Parathyroid adenoma (tissue), 2 donors: ENCODE data around the gene DUSP8.

Experiments
- H2AFZ ChIP-seq: fragments of 300-600 bp; sonication (generic); one replicate; pipeline ENCODE4 v1.7.0; 2017; ENCODE audit warnings: antibody characterized with exemption, mild to moderate bottlenecking
- H3K27ac ChIP-seq: fragments of 300-600 bp; sonication (generic); one replicate; pipeline ENCODE4 v1.7.0; 2017
- H3K27me3 ChIP-seq: fragments of 300-600 bp; sonication (generic); one replicate; pipeline ENCODE4 v1.7.0; 2017; ENCODE audit warnings: low read length; ENCODE audit not compliant: control insufficient read depth, insufficient read depth
- H3K36me3 ChIP-seq: fragments of 300-600 bp; sonication (generic); one replicate; pipeline ENCODE4 v1.7.0; 2017; ENCODE audit warnings: low read length; ENCODE audit not compliant: control insufficient read depth, insufficient read depth
- H3K4me1 ChIP-seq: fragments of 300-600 bp; sonication (generic); one replicate; pipeline ENCODE4 v1.7.0; 2017; ENCODE audit warnings: control low read depth
- H3K4me2 ChIP-seq: fragments of 300-600 bp; sonication (generic); one replicate; pipeline ENCODE4 v1.7.0; 2017; ENCODE audit warnings: low read length
- H3K4me3 ChIP-seq: fragments of 300-600 bp; sonication (generic); one replicate; pipeline ENCODE4 v1.7.0; 2017; ENCODE audit warnings: low read depth, low read length
- H3K79me2 ChIP-seq: fragments of 300-600 bp; sonication (generic); one replicate; pipeline ENCODE4 v1.7.0; 2017; ENCODE audit warnings: control low read depth
- H3K9ac ChIP-seq: fragments of 300-600 bp; sonication (generic); one replicate; pipeline ENCODE4 v1.7.0; 2017; ENCODE audit warnings: mild to moderate bottlenecking
- H3K9me3 ChIP-seq: fragments of 300-600 bp; sonication (generic); one replicate; pipeline ENCODE4 v1.7.0; 2017; ENCODE audit warnings: low read length; ENCODE audit not compliant: control insufficient read depth
- TF ChIP-seq, protein P1 (sequence below): fragments of 300-600 bp; sonication (generic); IDR thresholded peaks from one replicate; pipeline ENCODE4 v1.7.0; 2017; ENCODE audit warnings: antibody characterized with exemption, mild to moderate bottlenecking
- donor health status: primary hyperparathyroidism.

The DUSP8 gene

DNA sequence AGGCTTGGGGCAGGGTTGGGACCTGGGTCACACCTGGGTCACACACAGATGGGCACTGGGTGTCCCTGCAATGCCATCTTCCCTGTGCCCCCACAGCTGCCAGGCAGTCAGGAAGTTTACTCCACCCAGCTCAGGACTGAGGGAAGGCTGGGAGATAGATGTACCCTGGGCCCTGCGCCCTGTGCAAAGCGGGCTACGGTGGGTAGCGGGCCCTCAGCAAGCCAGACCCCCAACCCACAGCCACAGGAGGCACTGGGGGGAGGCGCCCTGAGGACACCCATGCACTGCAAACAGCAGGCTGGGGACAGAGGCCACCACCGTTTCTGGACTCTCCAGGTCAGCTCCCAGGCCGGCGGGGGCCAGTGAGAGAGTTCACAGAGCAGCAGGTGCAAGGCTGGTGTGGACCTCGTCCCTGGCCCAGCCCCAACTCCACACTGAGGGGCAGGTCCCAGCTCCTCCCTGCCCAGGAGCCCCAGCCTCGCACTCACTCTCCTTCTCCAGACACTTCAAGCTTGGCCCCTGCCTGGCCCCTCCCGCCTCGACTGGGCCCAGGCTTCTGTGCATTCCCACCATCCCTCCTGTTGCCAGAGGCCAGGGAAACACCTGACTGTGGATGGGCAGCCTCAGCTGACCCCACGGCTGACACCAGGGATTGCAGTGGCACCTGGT is 4.9 kb downstream of the DUSP8 start:
- Histone ChIP-seq H3K4me2 (no peak overlapping the region), H3K4me1 (no peaks in the 10 kb centered on the region), H3K79me2 (no peaks in the 10 kb centered on the region), H3K9ac (no peak overlapping the region), H3K27me3 (no peaks in the 10 kb centered on the region), H3K4me3 (no peak overlapping the region), H3K27ac (no peak overlapping the region), H2AFZ (no peak overlapping the region), H3K9me3 (no peaks in the 10 kb centered on the region), H3K36me3 (no peaks in the 10 kb centered on the region)
- TF ChIP-seq, protein P1, sequence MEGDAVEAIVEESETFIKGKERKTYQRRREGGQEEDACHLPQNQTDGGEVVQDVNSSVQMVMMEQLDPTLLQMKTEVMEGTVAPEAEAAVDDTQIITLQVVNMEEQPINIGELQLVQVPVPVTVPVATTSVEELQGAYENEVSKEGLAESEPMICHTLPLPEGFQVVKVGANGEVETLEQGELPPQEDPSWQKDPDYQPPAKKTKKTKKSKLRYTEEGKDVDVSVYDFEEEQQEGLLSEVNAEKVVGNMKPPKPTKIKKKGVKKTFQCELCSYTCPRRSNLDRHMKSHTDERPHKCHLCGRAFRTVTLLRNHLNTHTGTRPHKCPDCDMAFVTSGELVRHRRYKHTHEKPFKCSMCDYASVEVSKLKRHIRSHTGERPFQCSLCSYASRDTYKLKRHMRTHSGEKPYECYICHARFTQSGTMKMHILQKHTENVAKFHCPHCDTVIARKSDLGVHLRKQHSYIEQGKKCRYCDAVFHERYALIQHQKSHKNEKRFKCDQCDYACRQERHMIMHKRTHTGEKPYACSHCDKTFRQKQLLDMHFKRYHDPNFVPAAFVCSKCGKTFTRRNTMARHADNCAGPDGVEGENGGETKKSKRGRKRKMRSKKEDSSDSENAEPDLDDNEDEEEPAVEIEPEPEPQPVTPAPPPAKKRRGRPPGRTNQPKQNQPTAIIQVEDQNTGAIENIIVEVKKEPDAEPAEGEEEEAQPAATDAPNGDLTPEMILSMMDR = no peak

DNA sequence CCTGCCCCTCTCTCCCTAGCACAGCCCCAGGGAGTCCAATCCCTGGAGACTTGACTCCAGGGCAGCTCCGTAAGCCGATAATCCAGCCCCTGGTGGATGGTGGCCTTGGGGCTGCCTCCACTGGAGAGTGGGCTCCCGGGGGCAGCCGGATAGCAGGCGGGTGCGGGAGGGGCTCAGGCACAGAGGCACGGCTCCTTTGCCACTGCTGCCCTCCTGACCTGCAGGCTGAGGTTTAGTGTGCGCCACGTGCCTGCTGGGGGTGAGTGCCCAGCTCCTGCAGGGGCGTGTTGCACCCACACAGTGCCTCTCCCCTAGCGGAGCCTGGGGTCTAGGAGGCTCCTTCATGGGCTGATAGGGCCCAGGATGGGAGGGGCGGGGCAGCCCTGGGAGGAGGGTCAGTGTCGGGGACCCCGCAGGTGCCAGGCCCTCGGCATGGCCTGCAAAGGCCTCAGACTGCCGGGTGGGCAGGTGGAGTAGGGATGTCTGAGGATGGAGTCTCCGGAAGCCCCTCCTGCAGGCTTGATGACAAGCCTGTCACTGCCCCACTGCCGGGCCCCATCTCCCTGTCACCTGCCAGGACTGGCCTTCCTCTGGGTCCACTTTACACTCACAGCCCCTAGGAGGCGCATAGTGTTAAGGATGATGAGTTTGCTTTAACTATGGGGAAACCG is 5.6 kb downstream of the DUSP8 start:
- Histone ChIP-seq H3K27ac (no peak overlapping the region), H3K79me2 (no peaks in the 10 kb centered on the region), H3K36me3 (no peaks in the 10 kb centered on the region), H3K9ac (no peak overlapping the region), H3K4me1 (no peaks in the 10 kb centered on the region), H2AFZ (no peak overlapping the region), H3K4me2 (no peak overlapping the region), H3K27me3 (no peaks in the 10 kb centered on the region), H3K4me3 (no peak overlapping the region), H3K9me3 (no peaks in the 10 kb centered on the region)
- TF ChIP-seq, protein P1 = no peak

DNA sequence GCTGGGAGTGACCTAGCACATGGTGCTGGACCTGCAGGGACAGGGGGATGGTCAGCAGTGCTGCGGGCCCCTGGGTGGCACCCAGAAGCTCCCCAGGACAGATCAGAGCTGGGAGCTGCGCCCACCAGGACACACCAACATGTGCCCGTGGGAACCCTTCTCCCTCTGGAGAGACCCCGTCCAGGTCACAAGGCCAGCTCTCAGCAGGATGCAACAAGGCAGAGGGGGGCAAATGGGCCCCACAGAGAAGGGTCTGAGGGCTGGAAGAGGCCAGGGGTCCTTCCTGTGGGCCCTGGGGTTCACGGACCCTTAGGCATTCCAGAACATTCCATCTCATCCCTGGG is 6.2 kb downstream of the DUSP8 start:
- H2AFZ ChIP-seq = no peak overlapping the region
- no peak overlapping the region for H3K4me2 ChIP-seq
- H3K9me3 ChIP-seq = no peaks in the 10 kb centered on the region
- no peaks in the 10 kb centered on the region for H3K36me3 ChIP-seq
- no peak overlapping the region for H3K27ac ChIP-seq
- H3K27me3 ChIP-seq = no peaks in the 10 kb centered on the region
- no peak overlapping the region for H3K9ac ChIP-seq
- TF ChIP-seq, protein P1 = no peak
- H3K4me1 ChIP-seq = no peaks in the 10 kb centered on the region
- no peak overlapping the region for H3K4me3 ChIP-seq
- H3K79me2 ChIP-seq = no peaks in the 10 kb centered on the region

DNA sequence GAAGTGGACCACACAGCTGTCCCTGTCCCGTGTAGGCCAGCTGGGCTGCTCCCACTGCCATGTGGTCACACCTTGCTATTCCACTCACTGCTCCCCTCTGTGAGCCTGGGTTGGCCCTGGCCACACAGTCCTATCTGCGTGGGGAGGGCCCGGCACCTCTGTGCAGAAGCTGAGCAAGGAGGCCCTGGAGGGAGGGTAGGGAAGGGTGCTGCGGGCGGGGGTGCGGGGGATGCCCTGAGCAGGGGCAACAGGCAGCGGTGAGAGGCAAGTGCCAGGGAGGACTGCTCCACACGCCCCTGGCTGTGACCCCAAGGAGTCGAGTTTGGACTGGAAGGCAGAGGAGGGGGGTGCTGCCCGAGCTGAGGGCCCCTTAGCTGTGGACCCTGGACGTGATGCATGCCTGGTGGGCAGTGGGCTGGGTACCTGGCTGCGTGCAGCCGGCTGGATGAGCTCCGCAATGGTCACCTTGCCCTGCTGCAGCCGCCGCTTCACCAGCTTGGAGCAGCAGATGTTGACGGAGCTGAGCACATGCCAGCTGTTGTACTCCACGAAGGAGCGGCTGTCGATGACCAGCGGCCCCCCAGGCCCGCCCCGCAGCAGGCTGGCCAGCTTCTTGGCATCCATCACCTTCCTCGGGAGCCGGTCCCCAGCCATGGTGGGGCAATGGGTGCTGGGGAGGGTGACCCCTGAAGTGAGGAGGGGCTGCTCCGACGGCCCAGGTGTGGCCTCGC is 6.7 kb downstream of the DUSP8 start:
- H3K4me3 ChIP-seq = no peak overlapping the region
- H3K27ac ChIP-seq = no peak overlapping the region
- H3K9me3 ChIP-seq = no peaks in the 10 kb centered on the region
- no peaks in the 10 kb centered on the region for H3K4me1 ChIP-seq
- H3K36me3 ChIP-seq = no peaks in the 10 kb centered on the region
- TF ChIP-seq, protein P1 = no peak
- no peaks in the 10 kb centered on the region for H3K79me2 ChIP-seq
- no peaks in the 10 kb centered on the region for H3K27me3 ChIP-seq
- H3K9ac ChIP-seq = no peak overlapping the region
- H3K4me2 ChIP-seq = no peak overlapping the region
- no peak overlapping the region for H2AFZ ChIP-seq
